ENCODE results near the gene ATAD3B. TPM values are rescaled to one million over a fixed set of nuclear protein-coding genes. Genes with fewer than 3 reads are reported as not detected.
A peak's percentile ranks its signal among the peaks of the same experiment; 100 is the strongest.

ATAD3B gene
- total and polyA plus RNA-seq, 7 donors = 4.8 to 49.4 (median 11.5) TPM

DNA sequence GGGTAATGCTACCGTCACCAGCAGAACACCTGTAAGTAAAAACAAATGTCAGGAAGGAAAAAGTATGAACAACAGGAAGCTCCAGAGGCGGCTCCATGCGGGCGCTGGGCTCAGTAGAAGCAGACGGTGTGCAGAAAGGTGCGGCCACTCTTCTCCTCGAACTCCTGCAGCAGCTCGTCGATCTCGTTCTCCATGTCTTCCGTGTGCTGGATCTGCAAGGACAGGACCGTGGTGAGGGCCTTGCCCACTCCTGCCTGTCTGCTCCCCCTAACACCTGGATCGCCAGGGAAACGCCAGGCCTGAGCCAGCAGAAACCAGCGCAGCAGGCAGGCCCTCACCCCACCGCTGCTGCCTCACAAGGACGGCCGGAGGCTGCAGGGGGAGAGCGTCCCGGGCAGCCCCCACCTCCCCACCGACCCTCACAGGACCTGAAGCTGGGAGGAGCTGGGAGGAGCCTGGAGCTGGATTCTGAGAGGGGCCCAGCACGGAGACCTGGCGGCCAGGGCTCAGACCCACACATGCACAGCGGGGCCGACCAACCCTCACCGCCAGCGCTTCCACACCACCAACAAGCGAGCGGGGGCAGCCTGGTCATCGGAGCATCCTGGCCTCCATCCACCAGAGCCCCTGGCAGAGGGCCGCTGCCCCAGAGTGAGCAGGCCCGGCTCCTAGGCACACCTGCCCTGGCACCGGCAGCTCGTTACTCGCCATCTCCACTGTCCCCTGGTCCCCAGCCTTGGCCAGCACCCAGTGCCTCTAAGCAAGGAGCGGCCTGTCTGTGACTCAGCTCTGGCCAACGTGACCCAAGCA lies 70.6 kb downstream of the ATAD3B start:
- H3K27ac ChIP-seq = no peak overlapping the region
- peaks cover 0 to 26% (median 23%) of the 10 kb centered on the region in 4 donors for H3K4me1 ChIP-seq
- WGBS, 2 donors = 90 to 92% methylated on average over 37 of the region's 37 CpGs
- no peak for DNase-seq
- intact Hi-C loops (cut with DNase I) = no loop called here
- TF ChIP-seq CTCF (IDR thresholded peaks at IDR 0.05) (no peak), POLR2AphosphoS5 (IDR thresholded peaks at IDR 0.05) (peak in 1 of 4 donors; percentile 10)
- no peak overlapping the region for H3K4me3 ChIP-seq
- peaks cover 0 to 41% (median 15%) of the 10 kb centered on the region in 4 donors for H3K36me3 ChIP-seq
- H3K27me3 ChIP-seq = no peaks in the 10 kb centered on the region
- no peaks in the 10 kb centered on the region for H3K9me3 ChIP-seq

DNA sequence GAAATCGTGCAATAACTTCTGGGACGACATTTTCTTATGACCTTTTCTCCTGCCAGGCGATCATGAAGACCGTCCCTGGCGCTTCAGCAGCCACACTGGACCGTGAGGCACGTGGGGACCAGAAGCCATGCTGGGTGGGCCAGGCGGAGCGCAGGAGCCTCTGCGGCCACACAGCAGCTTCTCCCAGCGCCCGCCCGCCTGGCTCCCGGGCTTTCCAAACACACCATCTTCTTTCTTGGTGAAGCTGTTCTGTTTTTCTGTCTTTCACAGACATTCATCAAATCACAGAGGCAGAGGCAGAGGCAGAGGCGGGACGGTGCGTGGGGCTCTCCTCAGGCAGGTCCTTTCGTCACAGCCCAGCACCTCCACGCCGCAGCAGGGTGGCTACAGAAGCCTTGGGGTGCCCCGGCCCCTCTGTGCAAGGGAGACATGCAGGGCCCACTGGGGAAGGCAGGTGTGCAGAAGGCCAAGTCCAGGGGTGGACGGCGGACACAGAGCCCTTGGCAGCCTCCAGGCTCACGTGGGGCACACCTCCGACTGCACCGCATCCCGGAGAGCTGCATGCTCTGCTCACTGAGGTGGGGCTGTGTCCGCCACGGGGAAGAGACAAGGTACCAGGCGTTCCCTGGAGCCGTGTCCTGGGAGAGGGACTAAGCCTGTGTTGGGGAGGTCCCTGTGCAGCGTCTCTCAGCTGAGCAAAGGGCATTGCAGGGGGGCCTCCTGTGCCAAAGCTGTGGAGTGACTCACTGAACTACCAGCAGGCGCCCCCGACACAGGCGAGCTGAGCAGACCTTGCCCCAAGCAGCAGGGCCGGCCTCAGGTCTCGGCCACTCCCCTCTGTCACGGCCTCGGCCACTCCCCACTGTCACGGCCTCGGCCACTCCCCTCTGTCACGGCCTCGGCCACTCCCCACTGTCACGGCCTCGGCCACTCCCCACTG lies 71.5 kb downstream of the ATAD3B start:
- TF ChIP-seq POLR2AphosphoS5 (IDR thresholded peaks at IDR 0.05) (no peak), CTCF (IDR thresholded peaks at IDR 0.05) (no peak), EP300 (IDR thresholded peaks at IDR 0.05) (no peak), POLR2A (IDR thresholded peaks at IDR 0.05) (no peak)
- DNase-seq = no peak
- no peaks in the 10 kb centered on the region for H3K27me3 ChIP-seq
- no peak overlapping the region for H3K4me3 ChIP-seq
- no peak overlapping the region for H3K27ac ChIP-seq
- peaks cover 0 to 26% (median 23%) of the 10 kb centered on the region in 4 donors for H3K4me1 ChIP-seq
- H3K9me3 ChIP-seq = no peaks in the 10 kb centered on the region
- H3K36me3 ChIP-seq = peaks cover 0 to 36% (median 15%) of the 10 kb centered on the region in 4 donors
- intact Hi-C loops (cut with DNase I) = no loop called here
- WGBS, 2 donors = 71 to 86% methylated on average over 45 of the region's 45 CpGs

DNA sequence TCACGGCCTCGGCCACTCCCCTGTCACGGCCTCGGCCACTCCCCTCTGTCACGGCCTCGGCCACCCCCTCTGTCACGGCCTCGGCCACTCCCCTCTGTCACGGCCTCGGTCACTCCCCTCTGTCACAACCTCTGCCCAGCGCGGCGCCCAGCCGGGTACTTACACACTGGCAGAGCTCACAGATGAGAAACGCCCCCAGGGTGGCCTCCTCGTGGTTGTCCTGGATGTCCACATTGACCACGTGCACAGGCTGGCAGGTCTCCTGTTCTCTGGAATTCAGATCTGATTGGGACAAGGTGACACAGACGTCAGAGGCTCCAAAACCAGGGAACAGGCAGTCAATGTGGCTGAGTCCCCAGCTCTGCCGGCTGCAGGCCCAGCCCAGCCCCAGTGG lies 72.1 kb downstream of the ATAD3B start:
- H3K9me3 ChIP-seq = no peaks in the 10 kb centered on the region
- peaks cover 0 to 35% (median 15%) of the 10 kb centered on the region in 4 donors for H3K36me3 ChIP-seq
- no peak overlapping the region for H3K27ac ChIP-seq
- no peak for DNase-seq
- intact Hi-C loops (cut with DNase I) = no loop called here
- TF ChIP-seq CTCF (IDR thresholded peaks at IDR 0.05) (no peak), POLR2AphosphoS5 (IDR thresholded peaks at IDR 0.05) (no peak), EP300 (IDR thresholded peaks at IDR 0.05) (no peak), POLR2A (IDR thresholded peaks at IDR 0.05) (no peak)
- WGBS, 2 donors = 26 to 74% methylated on average over 19 of the region's 19 CpGs
- no peaks in the 10 kb centered on the region for H3K27me3 ChIP-seq
- no peak overlapping the region for H3K4me3 ChIP-seq
- H3K4me1 ChIP-seq = peaks cover 0 to 19% (median 17%) of the 10 kb centered on the region in 4 donors

- 91 to 95% methylated on average over 10 of the region's 10 CpGs for WGBS, 2 donors
- no peak for DNase-seq
- H3K4me3 ChIP-seq = no peak overlapping the region
- TF ChIP-seq POLR2AphosphoS5 (IDR thresholded peaks at IDR 0.05) (no peak), POLR2A (IDR thresholded peaks at IDR 0.05) (no peak), EP300 (IDR thresholded peaks at IDR 0.05) (no peak), CTCF (IDR thresholded peaks at IDR 0.05) (no peak)
- H3K9me3 ChIP-seq = no peaks in the 10 kb centered on the region
- peaks cover 0 to 35% (median 15%) of the 10 kb centered on the region in 4 donors for H3K36me3 ChIP-seq
- H3K27ac ChIP-seq = no peak overlapping the region
- no peaks in the 10 kb centered on the region for H3K27me3 ChIP-seq
- intact Hi-C loops (cut with DNase I) = no loop called here
- peaks cover 0 to 11% (median 9%) of the 10 kb centered on the region in 4 donors for H3K4me1 ChIP-seq
Observed at GRCh38 chr1:1544544-1544943, 73.0 kb downstream of the ATAD3B start.

Other genes starting within 250 kb of the ATAD3B start
- gene SDF4, start 239.8 kb upstream of the ATAD3B start, total RNA-seq = 10 to 100 TPM; 73.4 to 95.6 (median 81.9) TPM
- 100 to 1,000 TPM in 1 of 3 donors, 10 to 100 TPM in 2; 33.0 to 181 (median 40.2) TPM for gene SDF4, start 239.8 kb upstream of the ATAD3B start, polyA plus RNA-seq
- gene B3GALT6, start 239.5 kb upstream of the ATAD3B start, total RNA-seq = 10 to 100 TPM in 2 of 4 donors, 1 to 10 TPM in 2; 8.6 to 12.5 (median 10.3) TPM
- 1 to 10 TPM; 1.8 to 9.6 (median 2.5) TPM for gene B3GALT6, start 239.5 kb upstream of the ATAD3B start, polyA plus RNA-seq
- 1 to 10 TPM in 2 of 4 donors, not detected in 2; 1.9 to 5.7 TPM for gene C1QTNF12, start 225.0 kb upstream of the ATAD3B start, total RNA-seq
- 10 to 100 TPM; 17.6 to 28.7 (median 23.4) TPM for gene C1QTNF12, start 225.0 kb upstream of the ATAD3B start, polyA plus RNA-seq
- gene UBE2J2, start 197.9 kb upstream of the ATAD3B start, total RNA-seq = 10 to 100 TPM; 33.1 to 44.3 (median 34.0) TPM
- gene UBE2J2, start 197.9 kb upstream of the ATAD3B start, polyA plus RNA-seq = 10 to 100 TPM; 32.4 to 63.6 (median 54.6) TPM
- 1 to 10 TPM; 1.2 to 5.0 (median 3.2) TPM for gene SCNN1D, start 191.3 kb upstream of the ATAD3B start, total RNA-seq
- 1 to 10 TPM in 1 of 3 donors, under 1 TPM in 1, not detected in 1; under 0.01 to 3.2 TPM for gene SCNN1D, start 191.3 kb upstream of the ATAD3B start, polyA plus RNA-seq
- 10 to 100 TPM; 21.4 to 57.1 (median 33.4) TPM for gene ACAP3, start 163.8 kb upstream of the ATAD3B start, total RNA-seq
- 10 to 100 TPM in 1 of 3 donors, 1 to 10 TPM in 2; 7.2 to 41.8 (median 8.3) TPM for gene ACAP3, start 163.8 kb upstream of the ATAD3B start, polyA plus RNA-seq
- gene PUSL1, start 163.2 kb upstream of the ATAD3B start, total RNA-seq = 10 to 100 TPM; 15.7 to 24.0 (median 20.4) TPM
- 10 to 100 TPM; 12.6 to 22.3 (median 12.7) TPM for gene PUSL1, start 163.2 kb upstream of the ATAD3B start, polyA plus RNA-seq
- 100 to 1,000 TPM in 1 of 4 donors, 10 to 100 TPM in 3; 83.8 to 135 (median 93.4) TPM for gene INTS11, start 147.1 kb upstream of the ATAD3B start, total RNA-seq
- gene INTS11, start 147.1 kb upstream of the ATAD3B start, polyA plus RNA-seq = 100 to 1,000 TPM in 1 of 3 donors, 10 to 100 TPM in 2; 58.3 to 117 (median 62.7) TPM
- 10 to 100 TPM in 2 of 4 donors, 1 to 10 TPM in 2; 8.4 to 21.6 (median 10.5) TPM for gene CPTP, start 147.0 kb upstream of the ATAD3B start, total RNA-seq
- gene CPTP, start 147.0 kb upstream of the ATAD3B start, polyA plus RNA-seq = 10 to 100 TPM; 41.4 to 57.1 (median 42.0) TPM
- not detected for gene TAS1R3, start 140.5 kb upstream of the ATAD3B start, total RNA-seq
- gene TAS1R3, start 140.5 kb upstream of the ATAD3B start, polyA plus RNA-seq = under 1 TPM in 2 of 3 donors, not detected in 1; 0.60 to 0.64 TPM
- 10 to 100 TPM; 50.7 to 85.0 (median 61.9) TPM for gene DVL1, start 122.3 kb upstream of the ATAD3B start, total RNA-seq
- gene DVL1, start 122.3 kb upstream of the ATAD3B start, polyA plus RNA-seq = 10 to 100 TPM; 25.8 to 59.9 (median 36.3) TPM
- gene MXRA8, start 113.2 kb upstream of the ATAD3B start, total RNA-seq = 100 to 1,000 TPM in 3 of 4 donors, 10 to 100 TPM in 1; 78.8 to 234 (median 114) TPM
- 10 to 100 TPM in 2 of 3 donors, 1 to 10 TPM in 1; 2.8 to 26.2 (median 22.2) TPM for gene MXRA8, start 113.2 kb upstream of the ATAD3B start, polyA plus RNA-seq
- 100 to 1,000 TPM in 3 of 4 donors, 10 to 100 TPM in 1; 89.3 to 143 (median 124) TPM for gene AURKAIP1, start 96.6 kb upstream of the ATAD3B start, total RNA-seq
- gene AURKAIP1, start 96.6 kb upstream of the ATAD3B start, polyA plus RNA-seq = 100 to 1,000 TPM; 263 to 288 (median 271) TPM
- gene CCNL2, start 72.4 kb upstream of the ATAD3B start, total RNA-seq = 100 to 1,000 TPM; 139 to 375 (median 173) TPM
- 10 to 100 TPM; 15.0 to 99.6 (median 16.2) TPM for gene CCNL2, start 72.4 kb upstream of the ATAD3B start, polyA plus RNA-seq
- 100 to 1,000 TPM; 133 to 235 (median 206) TPM for gene MRPL20, start 64.5 kb upstream of the ATAD3B start, total RNA-seq
- gene MRPL20, start 64.5 kb upstream of the ATAD3B start, polyA plus RNA-seq = 100 to 1,000 TPM; 155 to 216 (median 171) TPM
- 10 to 100 TPM; 10.0 to 23.0 (median 15.8) TPM for gene ANKRD65, start 50.5 kb upstream of the ATAD3B start, total RNA-seq
- gene ANKRD65, start 50.5 kb upstream of the ATAD3B start, polyA plus RNA-seq = 1 to 10 TPM in 2 of 3 donors, under 1 TPM in 1; 0.69 to 5.4 (median 3.8) TPM
- 100 to 1,000 TPM in 1 of 4 donors, 10 to 100 TPM in 3; 47.1 to 107 (median 71.1) TPM for gene VWA1, start 36.1 kb upstream of the ATAD3B start, total RNA-seq
- 10 to 100 TPM in 1 of 3 donors, 1 to 10 TPM in 2; 2.4 to 44.2 (median 3.7) TPM for gene VWA1, start 36.1 kb upstream of the ATAD3B start, polyA plus RNA-seq
- under 1 TPM; 0.16 to 0.55 (median 0.45) TPM for gene ATAD3C, start 22.1 kb upstream of the ATAD3B start, total RNA-seq
- 1 to 10 TPM in 1 of 3 donors, under 1 TPM in 1, not detected in 1; under 0.01 to 1.5 TPM for gene ATAD3C, start 22.1 kb upstream of the ATAD3B start, polyA plus RNA-seq
- 10 to 100 TPM in 3 of 4 donors, 1 to 10 TPM in 1; 8.6 to 14.7 (median 12.1) TPM for gene ATAD3A, start 40.4 kb downstream of the ATAD3B start, total RNA-seq
- gene ATAD3A, start 40.4 kb downstream of the ATAD3B start, polyA plus RNA-seq = 10 to 100 TPM; 12.6 to 40.4 (median 13.6) TPM
- 10 to 100 TPM; 15.3 to 35.2 (median 17.6) TPM for gene TMEM240, start 68.9 kb downstream of the ATAD3B start, total RNA-seq
- 1 to 10 TPM in 2 of 3 donors, not detected in 1; 3.7 to 4.8 TPM for gene TMEM240, start 68.9 kb downstream of the ATAD3B start, polyA plus RNA-seq
- gene SSU72, start 103.1 kb downstream of the ATAD3B start, total RNA-seq = 100 to 1,000 TPM in 3 of 4 donors, 10 to 100 TPM in 1; 98.9 to 119 (median 109) TPM
- gene SSU72, start 103.1 kb downstream of the ATAD3B start, polyA plus RNA-seq = 100 to 1,000 TPM; 129 to 165 (median 150) TPM
- gene FNDC10, start 128.4 kb downstream of the ATAD3B start, total RNA-seq = 1 to 10 TPM in 3 of 4 donors, under 1 TPM in 1; 0.82 to 2.8 (median 1.6) TPM
- 1 to 10 TPM; 1.2 to 3.5 (median 2.8) TPM for gene FNDC10, start 128.4 kb downstream of the ATAD3B start, polyA plus RNA-seq
- 10 to 100 TPM; 32.7 to 95.3 (median 53.6) TPM for gene MIB2, start 143.7 kb downstream of the ATAD3B start, total RNA-seq
- 10 to 100 TPM; 24.6 to 77.6 (median 33.3) TPM for gene MIB2, start 143.7 kb downstream of the ATAD3B start, polyA plus RNA-seq
- gene MMP23B, start 160.4 kb downstream of the ATAD3B start, total RNA-seq = 10 to 100 TPM in 2 of 4 donors, 1 to 10 TPM in 2; 1.8 to 58.7 (median 17.2) TPM
- 1 to 10 TPM; 2.2 to 3.6 (median 2.3) TPM for gene MMP23B, start 160.4 kb downstream of the ATAD3B start, polyA plus RNA-seq
- 10 to 100 TPM; 23.9 to 51.0 (median 27.8) TPM for gene CDK11B, start 187.2 kb downstream of the ATAD3B start, total RNA-seq
- 10 to 100 TPM; 30.0 to 38.4 (median 37.9) TPM for gene CDK11B, start 187.2 kb downstream of the ATAD3B start, polyA plus RNA-seq
- gene SLC35E2B, start 221.0 kb downstream of the ATAD3B start, total RNA-seq = 10 to 100 TPM; 25.0 to 78.1 (median 31.6) TPM
- gene SLC35E2B, start 221.0 kb downstream of the ATAD3B start, polyA plus RNA-seq = 10 to 100 TPM in 2 of 3 donors, 1 to 10 TPM in 1; 9.5 to 38.5 (median 12.0) TPM